Muscle of back (tissue), 11 donors: Measurements from ENCODE around the gene YBX1. TPM values are rescaled to one million over a fixed set of nuclear protein-coding genes. Genes with fewer than 3 reads are reported as not detected.
A peak's percentile ranks its signal among the peaks of the same experiment; 100 is the strongest.
"Not testable (repeated sequence)": the region's sequence is repeated elsewhere in the genome, so short reads cannot be mapped to it uniquely, and the experiment has no call there.

Source experiments
- DNase-seq, 3 donors: peaks; one replicate each; pipeline versions ENCODE4 v3.0.0 to v3.0.0-alpha.2; 2013
- polyA plus RNA-seq, 10 donors: library from polyadenylated mRNA; unstranded; fragments of 120-200 nt; gene quantifications; one replicate each; pipeline ENCODE4 v1.2.1, GENCODE V29; 2013; ENCODE audit not compliant: insufficient read length in 10 of 10

YBX1 gene
- polyA plus RNA-seq, 10 donors = 817 to 1,077 (median 929) TPM

GRCh38 chr1:42682739-42683531 is 717 bp downstream of the YBX1 start:
- peak in 2 of 3 donors; percentile 79 to 88 for DNase-seq

- no peak for DNase-seq
Measured at GRCh38 chr1:42684139-42684538, 1.9 kb downstream of the YBX1 start.

GRCh38 chr1:42686418-42686817 is 4.2 kb downstream of the YBX1 start:
- no peak for DNase-seq

DNA sequence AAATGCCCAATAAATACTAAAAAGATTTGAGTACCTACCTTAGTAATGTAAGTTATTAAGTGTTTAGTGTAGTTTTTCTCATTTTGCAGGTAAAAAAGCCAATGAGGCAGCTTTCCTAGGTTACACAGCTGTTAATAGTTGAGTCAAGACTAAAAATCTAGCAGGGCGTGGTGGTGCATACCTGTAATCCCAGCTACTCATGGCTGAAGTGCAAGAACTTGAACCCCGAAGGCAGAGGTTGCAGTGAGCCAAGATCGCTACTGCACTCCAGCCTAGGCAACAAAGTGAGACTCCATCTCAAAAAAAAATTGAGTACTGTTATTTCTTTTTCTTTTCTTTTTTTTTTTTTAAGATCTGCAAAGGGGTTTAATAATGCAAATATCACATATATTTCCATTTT is 7.7 kb downstream of the YBX1 start:
- DNase-seq = no peak

DNA sequence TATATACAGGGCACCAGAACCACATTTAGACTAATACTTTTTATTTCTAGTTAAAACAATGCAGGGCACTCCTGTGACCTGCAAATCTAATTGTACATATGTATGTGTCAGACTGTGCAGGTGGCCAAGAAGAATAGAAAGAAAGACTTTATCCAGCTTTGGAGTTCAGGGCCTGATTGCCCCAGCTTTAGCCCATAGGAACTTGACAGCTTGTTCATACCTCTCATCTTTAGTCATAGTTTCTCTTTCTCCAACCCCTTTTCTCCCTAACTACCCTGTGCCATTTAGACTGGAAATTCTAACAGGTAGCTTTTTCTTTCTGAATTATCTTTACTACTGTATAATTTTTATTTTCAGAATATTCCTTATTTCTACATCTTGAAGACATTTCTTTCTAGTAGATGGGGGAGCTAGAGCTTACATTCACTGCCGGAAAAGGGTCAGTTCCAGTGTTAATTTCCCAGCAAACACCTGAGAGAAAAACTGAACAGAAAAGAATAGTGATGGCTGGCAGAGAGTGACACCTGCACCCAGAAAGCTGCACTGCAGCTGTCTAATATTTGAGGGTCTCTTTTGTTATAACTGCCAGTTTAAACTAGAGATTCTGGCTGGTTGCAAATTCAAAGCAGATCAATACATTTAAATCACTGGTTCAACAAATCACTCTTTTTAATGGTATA is 8.4 kb downstream of the YBX1 start:
- no peak for DNase-seq

- no peak for DNase-seq
Measured at GRCh38 chr1:42691157-42691498, 8.9 kb downstream of the YBX1 start.

GRCh38 chr1:42692461-42692860 is 10.2 kb downstream of the YBX1 start:
- no peak for DNase-seq

DNA sequence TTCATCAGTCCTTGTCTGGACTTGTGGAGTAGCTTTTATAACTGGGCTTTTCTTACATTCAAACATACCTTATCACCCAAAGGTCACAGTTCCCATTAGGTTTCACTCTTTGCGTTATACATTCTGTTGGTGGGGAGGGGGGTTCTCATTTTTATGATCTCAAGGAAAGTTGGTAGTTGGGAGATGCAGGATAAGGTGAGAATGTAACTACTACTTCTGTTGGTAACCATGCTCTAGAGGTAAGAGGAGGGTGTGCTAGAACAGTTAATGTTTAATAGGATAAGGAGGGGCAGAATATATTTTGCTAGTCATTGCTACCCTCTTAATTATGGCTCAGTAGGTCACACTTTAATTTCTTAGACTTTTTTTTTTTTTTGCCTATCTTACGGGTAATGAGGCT is 10.7 kb downstream of the YBX1 start:
- DNase-seq = no peak

DNA sequence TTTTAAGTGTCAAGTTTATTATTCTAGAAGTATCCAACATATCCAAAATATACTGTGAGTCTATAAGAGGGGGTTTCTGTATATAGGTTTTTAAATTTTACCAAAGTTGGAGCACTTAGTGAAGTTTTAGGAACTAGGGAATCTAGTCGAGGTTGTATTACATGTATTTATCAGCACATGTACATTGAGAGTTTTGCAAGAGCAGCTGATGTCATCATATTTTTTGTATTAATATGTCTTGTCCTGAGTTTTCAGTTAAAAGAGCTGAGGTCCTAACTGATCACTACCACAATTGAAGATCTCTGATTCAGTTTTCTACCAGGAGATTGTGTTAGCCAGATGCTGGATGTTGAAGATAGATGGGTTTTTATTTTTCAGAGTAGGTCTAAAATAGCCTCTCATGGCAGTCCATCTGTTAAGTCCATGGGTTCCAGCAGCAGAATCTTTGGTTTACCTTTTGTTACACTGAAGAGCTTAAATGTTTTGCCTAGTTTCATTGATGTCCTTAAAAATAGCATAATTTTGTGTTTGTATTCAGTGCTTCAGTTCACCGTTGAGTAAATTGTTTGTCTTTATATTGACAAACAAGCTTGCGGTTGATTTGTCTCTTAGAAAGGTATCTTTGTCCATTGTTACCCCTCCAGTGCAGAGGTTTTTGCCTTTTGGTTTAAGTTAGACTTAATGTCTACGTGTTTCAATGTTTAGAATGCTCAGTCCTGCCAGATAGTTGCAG is 16.0 kb downstream of the YBX1 start:
- no peak for DNase-seq

GRCh38 chr1:42700006-42700405 is 17.8 kb downstream of the YBX1 start:
- no peak for DNase-seq

- DNase-seq = no peak
Measured at GRCh38 chr1:42703888-42704464, 21.8 kb downstream of the YBX1 start.

DNA sequence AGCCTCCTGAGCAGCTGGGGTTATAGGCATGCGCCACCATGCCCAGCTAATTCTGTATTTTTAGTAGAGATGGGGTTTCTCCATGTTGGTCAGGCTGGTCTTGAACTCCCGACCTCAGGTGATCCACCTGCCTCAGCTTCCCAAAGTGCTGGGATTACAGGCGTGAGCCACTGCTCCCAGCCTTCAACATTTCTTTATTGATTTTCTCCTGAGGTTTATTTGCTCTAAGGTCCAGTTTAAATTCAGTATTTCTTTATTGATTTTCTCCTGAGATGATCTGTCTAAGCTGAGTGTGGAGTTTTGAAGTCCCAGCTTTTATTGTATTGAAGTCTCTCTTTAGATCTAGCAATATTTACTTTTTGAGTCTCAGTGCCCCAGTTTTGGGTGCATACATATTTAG is 30.6 kb downstream of the YBX1 start:
- DNase-seq = not testable (repeated sequence)

DNA sequence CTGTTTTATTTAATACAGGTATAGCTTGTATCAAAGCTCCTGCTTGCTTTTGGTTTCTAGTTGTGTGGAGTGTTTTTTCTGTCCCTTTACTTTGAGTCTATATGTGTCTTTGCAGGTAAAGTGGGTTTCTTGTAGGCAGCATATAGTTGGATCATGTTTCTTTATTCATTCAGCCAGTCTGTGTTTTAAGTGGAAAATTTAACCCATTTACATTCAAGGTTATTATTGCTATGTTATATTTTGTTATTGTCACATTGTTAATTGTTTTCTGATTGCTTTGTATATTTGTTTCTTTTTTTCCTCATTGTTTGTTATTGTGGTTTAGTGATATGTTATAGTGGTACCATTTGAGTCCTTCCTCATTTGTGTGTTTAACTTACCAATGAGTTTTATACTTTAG is 31.1 kb downstream of the YBX1 start:
- no peak for DNase-seq

GRCh38 chr1:42714441-42714840 is 32.2 kb downstream of the YBX1 start:
- not testable (repeated sequence) for DNase-seq

GRCh38 chr1:42720868-42721267 is 38.6 kb downstream of the YBX1 start:
- DNase-seq = no peak

GRCh38 chr1:42721926-42722325 is 39.7 kb downstream of the YBX1 start:
- DNase-seq = no peak

GRCh38 chr1:42722403-42722802 is 40.2 kb downstream of the YBX1 start:
- DNase-seq = not testable (repeated sequence)

DNA sequence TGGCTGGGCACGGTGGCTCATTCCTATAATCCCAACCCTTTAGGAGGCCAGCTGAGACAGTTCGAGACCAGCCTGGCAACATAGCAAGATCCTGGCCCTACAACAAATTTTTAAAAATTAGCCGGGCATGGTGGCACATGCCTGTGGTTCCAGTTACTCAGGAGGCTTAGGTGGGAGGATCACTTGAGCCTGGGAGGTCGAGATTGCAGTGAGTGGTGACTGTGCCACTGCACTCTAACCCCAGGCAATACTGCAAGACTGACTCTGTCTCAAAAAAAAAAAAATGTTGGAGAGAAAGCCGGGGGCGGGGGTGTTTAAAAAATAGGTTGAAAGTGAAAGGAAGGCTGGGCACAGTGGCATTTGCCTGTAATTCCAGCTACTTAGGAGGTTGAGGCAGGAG is 41.3 kb downstream of the YBX1 start:
- DNase-seq = no peak

DNA sequence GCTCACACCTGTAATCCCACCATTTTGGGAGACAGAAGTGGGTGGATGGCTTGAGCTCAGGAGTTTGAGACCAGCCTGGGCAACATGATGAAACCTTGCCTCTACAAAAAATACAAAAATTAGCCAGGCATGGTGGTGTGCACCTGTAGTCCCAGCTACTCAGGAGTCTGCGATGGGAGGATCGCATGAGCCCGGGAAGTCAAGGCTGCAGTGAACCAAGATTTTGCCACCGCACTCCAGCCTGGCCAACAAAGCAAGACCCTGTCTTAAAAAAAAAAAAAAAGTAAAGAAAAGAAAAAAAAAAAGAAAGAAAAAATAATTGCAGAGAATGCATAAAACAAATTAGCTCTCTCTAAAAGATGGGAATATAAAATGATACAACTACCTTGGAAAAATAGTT is 43.6 kb downstream of the YBX1 start:
- not testable (repeated sequence) for DNase-seq

DNA sequence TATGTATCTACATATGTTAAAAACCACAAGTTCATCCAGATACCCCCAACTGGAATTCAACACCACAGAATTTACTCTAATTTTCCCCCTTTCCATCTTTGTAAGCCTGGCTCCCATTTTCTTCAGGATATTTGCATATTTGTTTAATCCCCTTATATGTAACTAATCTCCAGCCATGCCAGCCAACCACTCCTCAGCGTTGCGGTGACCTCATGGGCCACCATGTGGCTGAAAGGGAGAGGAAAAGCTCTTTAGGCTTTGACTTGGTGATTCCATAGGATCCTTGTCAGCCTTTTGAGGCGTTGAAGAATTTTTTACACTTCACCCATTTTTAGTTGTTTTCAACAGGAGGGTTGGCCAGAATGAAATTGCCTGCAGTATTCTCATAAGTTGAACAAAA is 47.8 kb downstream of the YBX1 start:
- no peak for DNase-seq

- DNase-seq = no peak
Measured at GRCh38 chr1:42730988-42731387, 48.8 kb downstream of the YBX1 start.

DNA sequence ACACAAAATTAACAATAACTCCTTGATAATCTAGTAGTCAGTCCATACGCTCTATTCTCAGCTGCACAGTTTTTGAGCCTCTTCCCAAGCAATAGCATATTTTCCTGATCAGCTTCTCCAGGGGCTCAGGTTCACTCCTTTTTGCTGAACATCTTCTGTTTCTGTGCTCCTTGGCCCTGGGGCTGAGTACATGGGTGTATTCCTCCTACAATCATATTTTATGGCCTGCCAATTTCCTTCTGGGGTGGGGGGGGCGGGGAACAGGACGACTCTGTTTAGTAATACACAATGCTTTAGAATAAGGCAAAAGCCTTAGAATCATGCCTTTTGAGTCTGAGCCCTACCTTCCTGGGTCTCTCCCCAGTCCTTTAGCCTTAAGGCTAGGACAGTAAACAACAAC is 49.4 kb downstream of the YBX1 start:
- DNase-seq = no peak
